IPS-20b (cell line): Measurements from ENCODE around the gene RAB44.

ENCODE experiments used
- H3K27ac ChIP-seq: one replicate; pipeline ENCODE4 v1.5.1; 2013; ENCODE audit warnings: low read length
- H3K27me3 ChIP-seq: 2 replicates; pipeline ENCODE4 v1.6.1; 2013; ENCODE audit warnings: mild to moderate bottlenecking, low read length, inconsistent platforms; ENCODE audit not compliant: insufficient read depth
- H3K36me3 ChIP-seq: 2 replicates; pipeline ENCODE4 v1.6.1; 2013; ENCODE audit warnings: low read depth, mild to moderate bottlenecking, inconsistent platforms, low read length, moderate library complexity; ENCODE audit not compliant: insufficient read depth
- H3K4me1 ChIP-seq: 2 replicates; pipeline ENCODE4 v1.6.1; 2013; ENCODE audit warnings: mild to moderate bottlenecking, control low read depth, inconsistent platforms, low read length, moderate library complexity; ENCODE audit not compliant: insufficient read depth
- H3K4me3 ChIP-seq: 2 replicates; pipeline ENCODE4 v1.5.1; 2013; ENCODE audit warnings: mild to moderate bottlenecking, low read length, inconsistent platforms
- H3K9ac ChIP-seq: 2 replicates; pipeline ENCODE4 v1.6.1; 2013; ENCODE audit warnings: low read depth, mild to moderate bottlenecking, inconsistent platforms, low read length, moderate library complexity
- H3K9me3 ChIP-seq: 2 replicates; pipeline ENCODE4 v1.6.1; 2013; ENCODE audit warnings: mild to moderate bottlenecking, low read depth, low read length, inconsistent platforms; ENCODE audit not compliant: insufficient read depth

Gene RAB44

GRCh38 chr6:36752187-36752885 is 54.7 kb downstream of the RAB44 start:
- Histone ChIP-seq H3K27ac (no peak overlapping the region), H3K4me1 (no peaks in the 10 kb centered on the region), H3K36me3 (no peaks in the 10 kb centered on the region), H3K9ac (no peak overlapping the region), H3K27me3 (no peaks in the 10 kb centered on the region), H3K9me3 (peaks cover 4% of the 10 kb centered on the region), H3K4me3 (no peak overlapping the region)

GRCh38 chr6:36752886-36753506 is 55.4 kb downstream of the RAB44 start:
- no peaks in the 10 kb centered on the region for H3K36me3 ChIP-seq
- peaks cover 4% of the 10 kb centered on the region for H3K9me3 ChIP-seq
- H3K9ac ChIP-seq, result no peak overlapping the region
- no peak overlapping the region for H3K27ac ChIP-seq
- no peaks in the 10 kb centered on the region for H3K4me1 ChIP-seq
- no peak overlapping the region for H3K4me3 ChIP-seq
- H3K27me3 ChIP-seq, result no peaks in the 10 kb centered on the region

GRCh38 chr6:36753671-36754405 is 56.2 kb downstream of the RAB44 start:
- H3K9me3 ChIP-seq, result peaks cover under 1% of the 10 kb centered on the region; the same call in 1 of the 2 replicates
- H3K27me3 ChIP-seq, result no peaks in the 10 kb centered on the region
- no peak overlapping the region for H3K4me3 ChIP-seq
- no peak overlapping the region for H3K9ac ChIP-seq
- H3K27ac ChIP-seq, result no peak overlapping the region
- H3K36me3 ChIP-seq, result no peaks in the 10 kb centered on the region
- no peaks in the 10 kb centered on the region; the same call in 1 of the 2 replicates for H3K4me1 ChIP-seq

GRCh38 chr6:36754582-36755434 is 57.2 kb downstream of the RAB44 start:
- H3K36me3 ChIP-seq, result no peaks in the 10 kb centered on the region
- no peak overlapping the region for H3K4me3 ChIP-seq
- no peak overlapping the region for H3K27ac ChIP-seq
- H3K4me1 ChIP-seq, result no peaks in the 10 kb centered on the region; the same call in 1 of the 2 replicates
- no peaks in the 10 kb centered on the region for H3K9me3 ChIP-seq
- no peak overlapping the region for H3K9ac ChIP-seq
- H3K27me3 ChIP-seq, result no peaks in the 10 kb centered on the region

GRCh38 chr6:36755435-36756348 is 58.1 kb downstream of the RAB44 start:
- H3K27ac ChIP-seq, result no peak overlapping the region
- H3K4me1 ChIP-seq, result no peaks in the 10 kb centered on the region; the same call in 1 of the 2 replicates
- no peak overlapping the region for H3K4me3 ChIP-seq
- H3K27me3 ChIP-seq, result no peaks in the 10 kb centered on the region
- no peak overlapping the region for H3K9ac ChIP-seq
- no peaks in the 10 kb centered on the region for H3K36me3 ChIP-seq
- H3K9me3 ChIP-seq, result no peaks in the 10 kb centered on the region

GRCh38 chr6:36756786-36757185 is 59.2 kb downstream of the RAB44 start:
- Histone ChIP-seq H3K36me3 (no peaks in the 10 kb centered on the region), H3K9me3 (no peaks in the 10 kb centered on the region), H3K27ac (no peak overlapping the region), H3K27me3 (no peaks in the 10 kb centered on the region), H3K4me3 (no peak overlapping the region), H3K4me1 (no peaks in the 10 kb centered on the region; the same call in 1 of the 2 replicates), H3K9ac (no peak overlapping the region)

- Histone ChIP-seq H3K4me3 (no peak overlapping the region), H3K9ac (no peak overlapping the region), H3K4me1 (no peaks in the 10 kb centered on the region; the same call in 1 of the 2 replicates), H3K27me3 (no peaks in the 10 kb centered on the region), H3K36me3 (no peaks in the 10 kb centered on the region), H3K27ac (no peak overlapping the region), H3K9me3 (no peaks in the 10 kb centered on the region)
These were observed 59.6 kb downstream of the RAB44 start for GRCh38 chr6:36757206-36757605.

GRCh38 chr6:36757943-36758508 is 60.4 kb downstream of the RAB44 start:
- Histone ChIP-seq H3K27me3 (no peaks in the 10 kb centered on the region), H3K9me3 (no peaks in the 10 kb centered on the region), H3K36me3 (no peaks in the 10 kb centered on the region), H3K9ac (no peak overlapping the region), H3K27ac (no peak overlapping the region), H3K4me3 (no peak overlapping the region), H3K4me1 (no peaks in the 10 kb centered on the region; the same call in 1 of the 2 replicates)

- no peak overlapping the region for H3K9ac ChIP-seq
- H3K4me1 ChIP-seq, result no peaks in the 10 kb centered on the region; the same call in 1 of the 2 replicates
- H3K4me3 ChIP-seq, result no peak overlapping the region
- H3K9me3 ChIP-seq, result no peaks in the 10 kb centered on the region
- H3K36me3 ChIP-seq, result no peaks in the 10 kb centered on the region
- H3K27ac ChIP-seq, result no peak overlapping the region
- H3K27me3 ChIP-seq, result no peaks in the 10 kb centered on the region
These were observed 61.0 kb downstream of the RAB44 start for GRCh38 chr6:36758516-36759147.

- no peak overlapping the region for H3K27ac ChIP-seq
- no peak overlapping the region for H3K4me3 ChIP-seq
- no peaks in the 10 kb centered on the region for H3K9me3 ChIP-seq
- H3K4me1 ChIP-seq, result no peaks in the 10 kb centered on the region; the same call in 1 of the 2 replicates
- H3K27me3 ChIP-seq, result no peaks in the 10 kb centered on the region
- H3K9ac ChIP-seq, result no peak overlapping the region
- no peaks in the 10 kb centered on the region for H3K36me3 ChIP-seq
These were observed 61.6 kb downstream of the RAB44 start for GRCh38 chr6:36759148-36759759.
